ENCODE results near the gene CNPY1. TPM values are rescaled to one million over a fixed set of nuclear protein-coding genes. Genes with fewer than 3 reads are reported as not detected.
"Not testable (repeated sequence)": the region's sequence is repeated elsewhere in the genome, so short reads cannot be mapped to it uniquely, and the experiment has no call there.

The CNPY1 gene
- total RNA-seq, 1 donor: not detected

- DNase-seq (ENCODE audit: low read depth): no peak
- H3K4me3 ChIP-seq (ENCODE audit: low read depth, low read length): no peak overlapping the region
- TF ChIP-seq, protein P1, sequence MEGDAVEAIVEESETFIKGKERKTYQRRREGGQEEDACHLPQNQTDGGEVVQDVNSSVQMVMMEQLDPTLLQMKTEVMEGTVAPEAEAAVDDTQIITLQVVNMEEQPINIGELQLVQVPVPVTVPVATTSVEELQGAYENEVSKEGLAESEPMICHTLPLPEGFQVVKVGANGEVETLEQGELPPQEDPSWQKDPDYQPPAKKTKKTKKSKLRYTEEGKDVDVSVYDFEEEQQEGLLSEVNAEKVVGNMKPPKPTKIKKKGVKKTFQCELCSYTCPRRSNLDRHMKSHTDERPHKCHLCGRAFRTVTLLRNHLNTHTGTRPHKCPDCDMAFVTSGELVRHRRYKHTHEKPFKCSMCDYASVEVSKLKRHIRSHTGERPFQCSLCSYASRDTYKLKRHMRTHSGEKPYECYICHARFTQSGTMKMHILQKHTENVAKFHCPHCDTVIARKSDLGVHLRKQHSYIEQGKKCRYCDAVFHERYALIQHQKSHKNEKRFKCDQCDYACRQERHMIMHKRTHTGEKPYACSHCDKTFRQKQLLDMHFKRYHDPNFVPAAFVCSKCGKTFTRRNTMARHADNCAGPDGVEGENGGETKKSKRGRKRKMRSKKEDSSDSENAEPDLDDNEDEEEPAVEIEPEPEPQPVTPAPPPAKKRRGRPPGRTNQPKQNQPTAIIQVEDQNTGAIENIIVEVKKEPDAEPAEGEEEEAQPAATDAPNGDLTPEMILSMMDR (IDR thresholded peaks at IDR 0.05; ENCODE audit: insufficient read depth, low read depth, low read length): no peak
Measured at GRCh38 chr7:155523168-155523675, 23.1 kb downstream of the CNPY1 start.

- TF ChIP-seq, protein P1 (IDR thresholded peaks at IDR 0.05; ENCODE audit: insufficient read depth, low read depth, low read length): no peak
- H3K4me3 ChIP-seq (ENCODE audit: low read depth, low read length): no peak overlapping the region
- no peak for DNase-seq (ENCODE audit: low read depth)
Measured at GRCh38 chr7:155521743-155522398, 24.5 kb downstream of the CNPY1 start.

GRCh38 chr7:155521007-155521742 is 25.2 kb downstream of the CNPY1 start:
- TF ChIP-seq, protein P1 (IDR thresholded peaks at IDR 0.05; ENCODE audit: insufficient read depth, low read depth, low read length): no peak
- no peak for DNase-seq (ENCODE audit: low read depth)

DNA sequence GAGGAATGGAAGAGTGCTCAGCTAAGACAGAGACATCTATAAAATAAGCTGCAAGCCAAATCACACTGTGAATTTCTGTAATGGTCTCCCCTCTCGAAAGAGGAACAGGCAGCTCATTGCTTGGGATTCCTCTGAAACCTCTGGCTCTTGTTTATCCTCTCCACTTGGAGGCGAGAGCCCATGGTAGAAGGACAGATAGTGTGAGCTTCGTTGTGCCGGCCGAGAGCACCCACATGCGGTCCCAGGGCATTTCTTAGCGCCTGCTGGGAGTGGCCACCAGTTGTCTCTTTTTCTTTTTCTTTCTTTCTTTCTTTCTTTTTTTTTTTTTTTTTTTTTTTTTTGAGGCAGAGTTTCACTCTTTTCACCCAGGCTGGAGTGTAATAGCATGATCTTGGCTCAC is 26.2 kb downstream of the CNPY1 start:
- DNase-seq (ENCODE audit: low read depth): no peak
- H3K4me3 ChIP-seq (ENCODE audit: low read depth, low read length): no peak overlapping the region
- TF ChIP-seq, protein P1 (IDR thresholded peaks at IDR 0.05; ENCODE audit: insufficient read depth, low read depth, low read length): no peak

More at GRCh38 chr7:155521007-155521742, 25.2 kb downstream of the CNPY1 start:
- no peak overlapping the region for H3K4me3 ChIP-seq (ENCODE audit: low read depth, low read length)

- H3K4me3 ChIP-seq (ENCODE audit: low read depth, low read length): not testable (repeated sequence)
Measured at GRCh38 chr7:155519358-155519757, 27.0 kb downstream of the CNPY1 start.

DNA sequence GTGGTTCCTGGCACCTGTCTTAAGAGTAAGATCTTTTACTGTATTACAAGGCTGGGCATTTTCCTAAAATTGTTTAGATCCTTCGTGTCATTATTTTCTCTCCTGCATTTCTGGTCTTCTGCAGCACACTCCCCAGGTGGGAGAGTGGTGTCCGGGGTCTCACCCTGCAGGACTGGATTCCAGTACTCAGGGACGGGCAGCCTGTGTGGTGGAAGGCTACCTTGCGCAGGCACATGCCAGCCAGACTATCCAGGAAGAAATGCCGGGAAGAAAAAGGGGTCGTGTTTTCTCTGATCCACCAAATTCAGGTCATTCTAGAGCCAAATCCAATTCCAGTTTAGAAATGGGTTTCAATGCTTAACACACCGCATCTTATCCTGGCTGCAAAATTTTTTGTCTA is 27.7 kb downstream of the CNPY1 start:
- no peak for DNase-seq (ENCODE audit: low read depth)
- TF ChIP-seq, protein P1 (IDR thresholded peaks at IDR 0.05; ENCODE audit: insufficient read depth, low read depth, low read length): no peak
- no peak overlapping the region for H3K4me3 ChIP-seq (ENCODE audit: low read depth, low read length)

More at GRCh38 chr7:155519358-155519757, 27.0 kb downstream of the CNPY1 start:
- DNase-seq (ENCODE audit: low read depth): not testable (repeated sequence)

DNA sequence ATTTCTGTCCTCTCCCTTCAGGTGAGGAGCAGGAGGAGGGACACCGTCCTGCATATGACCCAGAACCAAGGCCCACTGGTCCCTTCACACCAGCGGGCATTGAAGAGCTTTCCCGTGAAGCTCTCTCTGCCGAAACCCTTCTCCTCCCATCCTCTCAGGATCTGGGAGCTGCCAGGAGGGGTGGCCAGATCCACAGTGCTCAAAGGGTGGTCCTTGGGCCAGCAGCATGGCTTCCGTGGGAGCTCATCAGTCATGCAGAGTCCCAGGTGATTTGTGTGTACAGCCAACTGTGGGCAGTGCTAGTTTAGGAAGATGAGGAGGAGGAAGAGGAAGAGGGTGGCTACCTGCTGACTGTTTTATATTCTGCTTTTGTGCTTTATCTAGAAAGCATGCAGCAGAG is 28.4 kb downstream of the CNPY1 start:
- H3K4me3 ChIP-seq (ENCODE audit: low read depth, low read length): no peak overlapping the region
- no peak for DNase-seq (ENCODE audit: low read depth)
- TF ChIP-seq, protein P1 (IDR thresholded peaks at IDR 0.05; ENCODE audit: insufficient read depth, low read depth, low read length): no peak

Measured in fibroblast of villous mesenchyme (primary cell).